HL-60 (cell line): ENCODE measurements around the gene APCDD1.

ENCODE experiments used
- CTCF ChIP-seq: IDR thresholded peaks from one replicate; pipeline ENCODE4 v1.5.1; 2011; ENCODE audit warnings: low read length, control low read depth, inconsistent platforms; ENCODE audit not compliant: insufficient read depth
- POLR2AphosphoS5 ChIP-seq: IDR thresholded peaks from 2 replicates; pipeline ENCODE4 v1.6.1; 2012; ENCODE audit warnings: low read depth

GRCh38 chr18:10432781-10433180 lies 21.7 kb upstream of the APCDD1 start:
- no peak for TF ChIP-seq CTCF
- TF ChIP-seq POLR2AphosphoS5, result no peak
